ENCODE measurements around the gene RBP4.

GRCh38 chr10:93614101-93614825 is 13.2 kb upstream of the RBP4 start:
- TF ChIP-seq POLR2A (conservative IDR thresholded peaks at IDR 0.05) (no peak), EP300 (IDR thresholded peaks at IDR 0.05; ENCODE audit: low read length) (no peak), EZH2 (IDR thresholded peaks at IDR 0.05; ENCODE audit: borderline replicate concordance, low read depth, low read length) (no peak), GABPB1 (CRISPR knock-in tag; IDR thresholded peaks at IDR 0.05) (no peak), ZNF3 (CRISPR knock-in tag; IDR thresholded peaks at IDR 0.05) (no peak), CTCF (IDR thresholded peaks at IDR 0.05 in 2 of 3, conservative IDR thresholded peaks at IDR 0.05 in 1 of 3; ENCODE audit: insufficient read depth in 2 of 3, low read depth in 1 of 3, low read length in 3 of 3) (no peak), PHB (CRISPR knock-in tag; IDR thresholded peaks at IDR 0.05) (no peak), SREBF1 (IDR thresholded peaks at IDR 0.05; ENCODE audit: borderline replicate concordance, low read depth, low read length) (no peak), REST (IDR thresholded peaks at IDR 0.05; ENCODE audit: borderline replicate concordance) (no peak), REST (CRISPR knock-in tag; IDR thresholded peaks at IDR 0.05; ENCODE audit: low read depth) (no peak), ZNF707 (CRISPR knock-in tag; conservative IDR thresholded peaks at IDR 0.05) (no peak), ATF2 (CRISPR knock-in tag; IDR thresholded peaks at IDR 0.05) (no peak)
